Naive thymus-derived CD4-positive, alpha-beta T cell (primary cell): ENCODE results near the gene ABHD2. TPM values are rescaled to one million over a fixed set of nuclear protein-coding genes. Genes with fewer than 3 reads are reported as not detected.
A peak's percentile ranks its signal among the peaks of the same experiment; 100 is the strongest.

Source experiments
- ATAC-seq: fragments of 150-1000 bp; cut with Tn5 transposase; 2 replicates; pipeline ENCODE4 v1.10.0; 2021; ENCODE audit warnings: mild to moderate bottlenecking, moderate library complexity
- CTCF ChIA-PET: fragments of 350-600 bp; sonication (Branson Sonifier 250); formaldehyde crosslinking; loops from one replicate; lab custom pipeline; 2021; ENCODE audit warnings: antibody characterized with exemption; lab: Charles Lee
- POLR2A ChIA-PET: fragments of 350-600 bp; sonication (Branson Sonifier 250); formaldehyde crosslinking; loops from one replicate; lab custom pipeline; 2021; ENCODE audit warnings: antibody characterized with exemption, inconsistent platforms; lab: Charles Lee
- DNase-seq, 9 donors: peaks; one replicate each; pipeline versions ENCODE4 v3.0.0 to v3.0.0-alpha.2; 2020 to 2022; ENCODE audit warnings: mixed read lengths in 1 of 9
- H3K27ac ChIP-seq: one replicate; pipeline ENCODE4 v1.7.0; 2013; ENCODE audit warnings: mild to moderate bottlenecking, low read depth, low read length, moderate library complexity
- H3K27me3 ChIP-seq, 2 donors: one replicate each; pipeline ENCODE4 v1.7.0; 2013; ENCODE audit warnings: low read length in 2 of 2, mild to moderate bottlenecking in 2 of 2, moderate library complexity in 2 of 2; ENCODE audit not compliant: control insufficient read depth in 2 of 2, insufficient read depth in 2 of 2
- H3K36me3 ChIP-seq, 3 experiments: 1 replicate in 2 of 3; 2 replicates in 1 of 3; pipeline ENCODE4 v1.7.0; 2013; ENCODE audit warnings: low read length in 3 of 3, mild to moderate bottlenecking in 3 of 3, moderate library complexity in 1 of 3; ENCODE audit not compliant: insufficient read depth in 3 of 3, control insufficient read depth in 2 of 3
- H3K4me1 ChIP-seq, 2 donors: one replicate each; pipeline ENCODE4 v1.7.0; 2013; ENCODE audit warnings: low read length in 2 of 2, mild to moderate bottlenecking in 2 of 2, moderate library complexity in 1 of 2; ENCODE audit not compliant: control insufficient read depth in 2 of 2, insufficient read depth in 2 of 2
- H3K4me3 ChIP-seq: 2 replicates; pipeline ENCODE4 v1.7.0; 2013; ENCODE audit warnings: mild to moderate bottlenecking, low read length
- H3K9me3 ChIP-seq, 3 experiments: 1 replicate in 2 of 3; 2 replicates in 1 of 3; pipeline ENCODE4 v1.7.0; 2013; ENCODE audit warnings: low read length in 3 of 3; ENCODE audit not compliant: control insufficient read depth in 2 of 3
- H3K27ac Mint-ChIP-seq, 9 donors: one replicate each; pipeline ENCODE4 v1.8.0; 2020 to 2022; ENCODE audit warnings: mixed read lengths in 9 of 9, mild to moderate bottlenecking in 8 of 9, moderate library complexity in 5 of 9, inconsistent platforms in 2 of 9
- H3K27me3 Mint-ChIP-seq, 5 donors: one replicate each; pipeline ENCODE4 v1.8.0; 2021 to 2022; ENCODE audit warnings: mixed read lengths in 5 of 5, mild to moderate bottlenecking in 1 of 5
- H3K36me3 Mint-ChIP-seq, 5 donors: one replicate each; pipeline ENCODE4 v1.8.0; 2020 to 2022; ENCODE audit warnings: mixed read lengths in 5 of 5, mild to moderate bottlenecking in 3 of 5, inconsistent platforms in 1 of 5
- H3K4me1 Mint-ChIP-seq, 7 donors: one replicate each; pipeline ENCODE4 v1.8.0; 2020 to 2022; ENCODE audit warnings: mixed read lengths in 7 of 7, mild to moderate bottlenecking in 3 of 7, inconsistent platforms in 1 of 7
- H3K4me3 Mint-ChIP-seq, 10 donors: one replicate each; pipeline ENCODE4 v1.8.0; 2020 to 2022; ENCODE audit warnings: mild to moderate bottlenecking in 10 of 10, mixed read lengths in 10 of 10, moderate library complexity in 6 of 10, inconsistent platforms in 2 of 10
- H3K9me3 Mint-ChIP-seq, 11 donors: one replicate each; pipeline ENCODE4 v1.8.0; 2020 to 2022; ENCODE audit warnings: mixed read lengths in 11 of 11, mild to moderate bottlenecking in 4 of 11, inconsistent platforms in 1 of 11, moderate library complexity in 1 of 11
- intact Hi-C, 2 donors: fragments of 100-400 bp; cut with micrococcal nuclease; formaldehyde crosslinking; loops; one replicate each; pipeline ENCODE4 v1.15.1; 2023
- polyA plus RNA-seq, 2 donors: library from polyadenylated mRNA; unstranded; fragments of 300-500 nt; fragmentation: Illumina TruSeq; gene quantifications; one replicate each; pipeline ENCODE4 v1.2.3, GENCODE V29; 2021
- total RNA-seq, 6 experiments: library from RNA in 5 of 6; stranded (reverse) in 5 of 6; gene quantifications; 1 replicate in 5 of 6; 2 replicates in 1 of 6; pipeline ENCODE4 v1.2.3 and lab custom pipeline; 2021 to 2026

ABHD2 gene
- total and polyA plus RNA-seq, 7 experiments from 2014 or later = 19.4 to 85.0 (median 63.6) TPM

- ATAC-seq = peak; percentile 61
- Histone ChIP-seq H3K36me3 (peaks cover 0 to 20% (median 0%) of the 10 kb centered on the region in 3 experiments), H3K27ac (no peak overlapping the region), H3K9me3 (no peaks in the 10 kb centered on the region), H3K4me1 (no peaks in the 10 kb centered on the region), H3K4me3 (no peak overlapping the region), H3K27me3 (no peaks in the 10 kb centered on the region)
- no peak overlapping the region for H3K27ac Mint-ChIP-seq
- CTCF ChIA-PET = interaction anchor here (0.6 to 1.7 kb wide), 4 partner anchors 42 to 173 kb away, joined by 3 to 5 read pairs (median 4); no protein-coding TSS in a partner anchor
- POLR2A ChIA-PET = interaction anchor here (0.7 to 1.1 kb wide), 2 partner anchors 267 to 1381 kb away, joined by 3 read pairs; no protein-coding TSS in a partner anchor
- H3K4me3 Mint-ChIP-seq = no peak overlapping the region
- DNase-seq = peak in 4 of 9 donors; percentile 5 to 25 (median 10)
- intact Hi-C loops = no loop called here
- H3K4me1 Mint-ChIP-seq = peaks cover 0 to 11% (median 4%) of the 10 kb centered on the region in 7 donors
- peaks cover 0 to 22% (median 5%) of the 10 kb centered on the region in 5 donors for H3K36me3 Mint-ChIP-seq
- no peaks in the 10 kb centered on the region for H3K27me3 Mint-ChIP-seq
- no peaks in the 10 kb centered on the region for H3K9me3 Mint-ChIP-seq
These were observed 83.1 kb downstream of the ABHD2 start for GRCh38 chr15:89171136-89172072.

GRCh38 chr15:89172921-89173320 lies 84.7 kb downstream of the ABHD2 start:
- H3K4me3 ChIP-seq = no peak overlapping the region
- Mint-ChIP-seq H3K36me3 (peaks cover 0 to 34% (median 9%) of the 10 kb centered on the region in 5 donors), H3K27ac (no peak overlapping the region), H3K27me3 (no peaks in the 10 kb centered on the region), H3K9me3 (no peaks in the 10 kb centered on the region), H3K4me3 (no peak overlapping the region), H3K4me1 (peaks cover 5 to 8% (median 5%) of the 10 kb centered on the region in 7 donors)
- POLR2A ChIA-PET = no interaction called here
- no peaks in the 10 kb centered on the region for H3K9me3 ChIP-seq
- CTCF ChIA-PET = interaction anchor here (0.5 to 0.7 kb wide), 2 partner anchors 76 to 144 kb away, joined by 3 read pairs; no protein-coding TSS in a partner anchor
- no peaks in the 10 kb centered on the region for H3K4me1 ChIP-seq
- no peak overlapping the region for H3K27ac ChIP-seq
- ATAC-seq (no peak), DNase-seq (no peak)
- intact Hi-C loops = no loop called here
- H3K36me3 ChIP-seq = peaks cover 0 to 27% (median 0%) of the 10 kb centered on the region in 3 experiments
- no peaks in the 10 kb centered on the region for H3K27me3 ChIP-seq

GRCh38 chr15:89174476-89174875 lies 86.2 kb downstream of the ABHD2 start:
- no peak overlapping the region for H3K4me3 ChIP-seq
- DNase-seq = no peak
- H3K27ac Mint-ChIP-seq = peak overlapping the region in 1 of 9 donors; percentile 46
- no peak overlapping the region for H3K27ac ChIP-seq
- H3K36me3 ChIP-seq = peaks cover 0 to 41% (median 3%) of the 10 kb centered on the region in 3 experiments
- peaks cover 0 to 45% (median 8%) of the 10 kb centered on the region in 5 donors for H3K36me3 Mint-ChIP-seq
- POLR2A ChIA-PET = no interaction called here
- no peaks in the 10 kb centered on the region for H3K9me3 Mint-ChIP-seq
- CTCF ChIA-PET = interaction anchor here (0.6 to 1.3 kb wide), 2 partner anchors 21 to 117 kb away, joined by 3 to 5 read pairs; no protein-coding TSS in a partner anchor
- no peak for ATAC-seq
- no peak overlapping the region for H3K4me3 Mint-ChIP-seq
- intact Hi-C loops = no loop called here
- no peaks in the 10 kb centered on the region for H3K9me3 ChIP-seq
- peaks cover 5 to 9% (median 7%) of the 10 kb centered on the region in 7 donors for H3K4me1 Mint-ChIP-seq
- H3K27me3 ChIP-seq = no peaks in the 10 kb centered on the region
- H3K27me3 Mint-ChIP-seq = no peaks in the 10 kb centered on the region
- H3K4me1 ChIP-seq = no peaks in the 10 kb centered on the region

- H3K27ac Mint-ChIP-seq = no peak overlapping the region
- ATAC-seq (no peak), DNase-seq (no peak)
- ChIA-PET CTCF (interaction anchor here (0.5 to 4.4 kb wide), 5 partner anchors 9 to 271 kb away, joined by 3 to 27 read pairs (median 4); no protein-coding TSS in a partner anchor), POLR2A (no interaction called here)
- no peak overlapping the region for H3K4me3 Mint-ChIP-seq
- no peaks in the 10 kb centered on the region for H3K27me3 Mint-ChIP-seq
- Histone ChIP-seq H3K27me3 (no peaks in the 10 kb centered on the region), H3K36me3 (peaks cover 0 to 45% (median 3%) of the 10 kb centered on the region in 3 experiments), H3K4me1 (no peaks in the 10 kb centered on the region), H3K27ac (no peak overlapping the region), H3K4me3 (no peak overlapping the region), H3K9me3 (no peaks in the 10 kb centered on the region)
- H3K36me3 Mint-ChIP-seq = peaks cover 0 to 42% (median 11%) of the 10 kb centered on the region in 5 donors
- intact Hi-C loops = loop anchor here (5.0 kb wide), 2 partner anchors 48 to 698 kb away; no protein-coding TSS in a partner anchor
- peaks cover 5 to 14% (median 7%) of the 10 kb centered on the region in 7 donors for H3K4me1 Mint-ChIP-seq
- H3K9me3 Mint-ChIP-seq = no peaks in the 10 kb centered on the region
These were observed 87.4 kb downstream of the ABHD2 start for GRCh38 chr15:89175617-89176191.

- H3K9me3 Mint-ChIP-seq = no peaks in the 10 kb centered on the region
- Histone ChIP-seq H3K36me3 (peaks cover 0 to 45% (median 3%) of the 10 kb centered on the region in 3 experiments), H3K27me3 (no peaks in the 10 kb centered on the region), H3K27ac (no peak overlapping the region), H3K4me1 (no peaks in the 10 kb centered on the region), H3K9me3 (no peaks in the 10 kb centered on the region), H3K4me3 (no peak overlapping the region)
- H3K4me3 Mint-ChIP-seq = no peak overlapping the region
- DNase-seq (no peak), ATAC-seq (no peak)
- CTCF ChIA-PET = interaction anchor here (0.6 to 4.4 kb wide), 8 partner anchors 10 to 285 kb away, joined by 4 to 27 read pairs (median 10); partner anchors contain the start of gene HAPLN3
- H3K27ac Mint-ChIP-seq = no peak overlapping the region
- POLR2A ChIA-PET = no interaction called here
- peaks cover 5 to 17% (median 7%) of the 10 kb centered on the region in 7 donors for H3K4me1 Mint-ChIP-seq
- intact Hi-C loops = loop anchor here (1.0 to 5.0 kb wide), 6 partner anchors 50 to 700 kb away; no protein-coding TSS in a partner anchor
- H3K27me3 Mint-ChIP-seq = no peaks in the 10 kb centered on the region
- peaks cover 4 to 47% (median 11%) of the 10 kb centered on the region in 5 donors for H3K36me3 Mint-ChIP-seq
These were observed 88.9 kb downstream of the ABHD2 start for GRCh38 chr15:89177116-89177515.
